ENCODE data around the gene FAM156A.
"Not testable (repeated sequence)": the region's sequence is repeated elsewhere in the genome, so short reads cannot be mapped to it uniquely, and the experiment has no call there.

The FAM156A gene

DNA sequence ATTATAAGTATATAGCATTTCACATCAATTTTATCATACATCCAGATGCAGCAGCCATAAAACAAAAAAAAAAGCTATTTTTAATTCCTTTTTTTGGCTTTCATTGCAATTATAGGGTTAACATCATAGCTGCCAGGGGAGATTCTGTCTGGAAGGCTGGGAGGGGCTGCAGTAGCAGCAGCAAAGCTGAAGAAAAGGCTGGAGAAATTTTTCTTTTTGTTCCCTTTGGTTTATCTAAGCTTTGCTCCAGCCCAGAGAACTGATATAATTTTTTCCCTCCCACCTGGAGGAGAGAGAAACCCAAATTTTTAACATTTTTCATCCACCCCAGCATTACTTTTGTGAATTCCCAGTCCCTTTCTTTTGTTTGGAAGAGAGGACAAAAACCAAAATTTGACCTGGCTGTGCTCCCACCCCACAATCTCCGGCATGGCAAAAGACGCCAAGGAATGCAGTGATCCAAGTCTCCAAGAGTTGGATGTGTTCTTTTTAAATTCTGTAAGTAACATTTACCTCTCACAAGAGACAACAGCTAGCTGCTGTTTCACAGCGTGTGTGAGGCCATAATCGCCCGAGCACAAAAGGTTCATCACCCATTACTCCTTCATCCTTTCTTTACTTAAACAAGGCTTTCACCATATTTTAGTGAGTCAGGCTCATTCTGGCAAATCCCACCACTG lies 25.1 kb upstream of the FAM156A start:
- Mint-ChIP-seq H3K27me3 (no peaks in the 10 kb centered on the region), H3K27ac (no peak overlapping the region), H3K4me1 (no peaks in the 10 kb centered on the region), H3K4me3 (no peak overlapping the region), H3K9me3 (no peaks in the 10 kb centered on the region), H3K36me3 (no peaks in the 10 kb centered on the region)
- ATAC-seq (ENCODE audit: low read depth) (no peak), DNase-seq (ENCODE audit: low spot score in 2 of 2) (no peak)

GRCh38 chrX:52979993-52980392 lies 21.7 kb upstream of the FAM156A start:
- H3K4me3 Mint-ChIP-seq, result no peak overlapping the region
- no peaks in the 10 kb centered on the region for H3K27me3 Mint-ChIP-seq
- no peaks in the 10 kb centered on the region for H3K36me3 Mint-ChIP-seq
- no peaks in the 10 kb centered on the region for H3K9me3 Mint-ChIP-seq
- H3K27ac Mint-ChIP-seq, result no peak overlapping the region
- peaks cover 3% of the 10 kb centered on the region for H3K4me1 Mint-ChIP-seq
- no peak for ATAC-seq (ENCODE audit: low read depth)
- no peak for DNase-seq (ENCODE audit: low spot score in 2 of 2)

DNA sequence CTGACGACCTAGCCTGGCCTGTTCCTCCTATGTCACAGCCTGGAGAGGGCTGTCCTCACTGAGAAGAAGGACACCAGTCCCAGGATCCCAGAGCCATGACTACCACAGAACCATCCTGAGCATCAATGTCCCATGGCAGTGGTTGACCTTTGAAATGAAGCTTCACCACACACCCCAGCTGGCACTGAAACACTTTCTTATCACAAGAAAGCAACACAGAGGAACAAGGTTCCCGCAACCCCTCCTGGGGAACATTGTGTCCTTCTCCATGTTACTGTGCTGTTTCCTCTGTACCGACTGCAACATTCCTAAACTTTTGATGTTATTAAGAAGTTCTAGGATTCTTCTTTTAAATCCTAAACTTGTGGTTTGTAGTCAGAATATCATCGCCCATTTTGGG lies 21.2 kb upstream of the FAM156A start:
- ATAC-seq (ENCODE audit: low read depth), result no peak
- Mint-ChIP-seq H3K36me3 (no peaks in the 10 kb centered on the region), H3K4me3 (no peak overlapping the region), H3K27me3 (no peaks in the 10 kb centered on the region), H3K27ac (no peak overlapping the region), H3K9me3 (no peaks in the 10 kb centered on the region), H3K4me1 (peaks cover 3% of the 10 kb centered on the region)
- DNase-seq (ENCODE audit: low spot score in 2 of 2), result no peak

DNA sequence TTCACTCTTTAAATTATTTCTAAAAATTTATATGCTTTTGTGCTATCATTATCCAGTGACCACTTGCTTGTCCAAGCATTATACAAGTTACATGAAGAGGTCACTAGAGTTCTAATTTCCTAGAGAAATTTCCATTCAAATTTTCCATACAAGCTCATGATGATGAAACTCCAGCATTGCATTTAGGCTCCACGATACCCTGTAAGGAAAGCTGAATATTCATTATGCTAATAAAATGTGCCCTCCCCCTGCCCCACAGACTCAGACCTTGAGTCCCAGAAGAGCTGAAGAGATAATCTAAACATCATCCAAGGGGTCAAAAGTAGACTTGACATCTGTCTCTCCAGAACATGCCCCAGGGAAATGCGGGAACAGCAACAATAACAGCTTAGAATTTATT lies 19.6 kb upstream of the FAM156A start:
- Mint-ChIP-seq H3K27me3 (no peaks in the 10 kb centered on the region), H3K36me3 (no peaks in the 10 kb centered on the region), H3K4me1 (peaks cover 3% of the 10 kb centered on the region), H3K27ac (no peak overlapping the region), H3K4me3 (no peak overlapping the region), H3K9me3 (no peaks in the 10 kb centered on the region)
- no peak for ATAC-seq (ENCODE audit: low read depth)
- DNase-seq (ENCODE audit: low spot score in 2 of 2), result no peak

GRCh38 chrX:52975576-52975975 lies 17.3 kb upstream of the FAM156A start:
- not testable (repeated sequence) for ATAC-seq (ENCODE audit: low read depth); H3K4me3 Mint-ChIP-seq; DNase-seq (ENCODE audit: low spot score in 2 of 2); H3K27me3 Mint-ChIP-seq; H3K4me1 Mint-ChIP-seq; H3K27ac Mint-ChIP-seq; H3K36me3 Mint-ChIP-seq; H3K9me3 Mint-ChIP-seq

DNA sequence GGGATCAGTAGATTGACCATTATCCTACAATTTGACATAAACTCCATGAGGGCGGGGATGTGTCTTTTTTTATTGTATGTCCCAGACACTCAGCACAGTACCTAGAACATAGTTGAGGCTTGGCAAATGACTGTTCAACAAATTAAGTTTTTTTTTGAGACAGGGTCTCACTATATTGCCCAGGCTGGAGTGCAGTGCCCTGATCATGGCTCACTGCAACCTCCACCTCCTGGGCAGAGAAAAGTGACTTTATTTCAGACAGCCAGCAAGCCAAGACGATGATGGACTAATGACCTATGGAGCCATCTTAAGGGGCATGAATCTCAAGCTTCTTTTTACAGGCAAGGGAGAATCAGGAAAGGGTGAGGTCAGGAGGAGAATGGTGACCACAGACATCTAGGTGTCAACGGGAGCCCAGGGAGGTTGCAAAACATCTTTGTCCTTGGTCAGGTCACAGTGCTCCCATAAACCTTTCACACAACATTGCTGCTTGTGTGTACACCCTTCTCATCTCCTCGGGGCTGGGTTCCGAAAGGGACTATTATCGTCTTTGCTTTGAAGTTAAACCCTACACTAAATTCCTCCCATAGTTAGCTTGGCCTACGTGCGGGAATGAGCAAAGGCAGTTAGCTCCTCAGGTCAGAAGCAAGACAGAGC lies 16.1 kb upstream of the FAM156A start:
- H3K27me3 Mint-ChIP-seq; H3K4me3 Mint-ChIP-seq; ATAC-seq (ENCODE audit: low read depth): not testable (repeated sequence)

DNA sequence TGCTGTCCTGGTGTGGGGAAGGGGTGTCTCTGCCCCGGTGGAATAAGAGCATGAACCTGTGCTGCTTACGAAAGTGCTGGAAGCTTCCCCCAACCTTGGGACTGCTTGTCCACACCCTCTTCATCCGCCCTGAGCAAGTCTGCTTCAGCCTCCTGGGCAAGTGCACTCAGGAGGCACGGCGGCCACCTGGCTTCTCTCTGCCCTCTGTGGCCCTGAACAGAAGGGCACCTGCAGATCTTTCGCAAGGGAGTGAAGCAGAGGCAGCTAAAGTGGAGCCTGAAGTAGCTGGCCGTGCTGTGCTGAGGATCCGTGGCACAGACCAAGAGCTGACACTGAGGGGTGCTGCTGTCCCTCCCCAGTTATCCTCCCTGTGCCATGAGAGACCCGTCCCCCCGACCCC lies 9.6 kb upstream of the FAM156A start:
- H3K4me3 Mint-ChIP-seq; H3K9me3 Mint-ChIP-seq; H3K36me3 Mint-ChIP-seq; H3K27me3 Mint-ChIP-seq; ATAC-seq (ENCODE audit: low read depth); H3K27ac Mint-ChIP-seq; H3K4me1 Mint-ChIP-seq; DNase-seq (ENCODE audit: low spot score in 2 of 2): not testable (repeated sequence)

More for the DNA sequence above, 16.1 kb upstream of the FAM156A start:
- not testable (repeated sequence) for H3K36me3 Mint-ChIP-seq; H3K4me1 Mint-ChIP-seq; H3K9me3 Mint-ChIP-seq; DNase-seq (ENCODE audit: low spot score in 2 of 2); H3K27ac Mint-ChIP-seq

- not testable (repeated sequence) for H3K4me1 Mint-ChIP-seq; DNase-seq (ENCODE audit: low spot score in 2 of 2); ATAC-seq (ENCODE audit: low read depth); H3K27ac Mint-ChIP-seq; H3K27me3 Mint-ChIP-seq; H3K9me3 Mint-ChIP-seq; H3K4me3 Mint-ChIP-seq; H3K36me3 Mint-ChIP-seq
These were observed 8.8 kb upstream of the FAM156A start for GRCh38 chrX:52966993-52967738.

DNA sequence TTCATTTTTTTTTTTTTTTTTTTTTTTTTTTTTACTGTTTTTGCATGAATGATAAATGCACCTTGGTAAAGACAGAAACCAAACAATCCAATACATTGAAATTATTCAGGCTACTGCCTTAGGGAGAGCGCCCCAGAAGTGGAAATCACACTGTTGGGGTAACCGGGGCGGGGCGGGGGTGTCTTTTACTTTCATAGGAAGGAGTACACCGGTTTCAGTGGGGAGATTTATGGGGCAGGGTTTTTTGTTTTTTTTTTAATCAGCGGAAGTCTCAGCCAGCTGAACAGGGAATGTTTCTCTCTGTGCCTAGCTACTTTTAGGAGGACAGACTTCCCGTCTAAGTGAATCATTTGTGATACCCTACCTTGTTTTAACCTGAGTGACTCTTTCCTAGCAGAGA lies 643 bp upstream of the FAM156A start:
- not testable (repeated sequence) for H3K27me3 Mint-ChIP-seq; DNase-seq (ENCODE audit: low spot score in 2 of 2); H3K27ac Mint-ChIP-seq; H3K4me1 Mint-ChIP-seq; H3K9me3 Mint-ChIP-seq; H3K4me3 Mint-ChIP-seq; H3K36me3 Mint-ChIP-seq
- ATAC-seq (ENCODE audit: low read depth), result peak; percentile 21

DNA sequence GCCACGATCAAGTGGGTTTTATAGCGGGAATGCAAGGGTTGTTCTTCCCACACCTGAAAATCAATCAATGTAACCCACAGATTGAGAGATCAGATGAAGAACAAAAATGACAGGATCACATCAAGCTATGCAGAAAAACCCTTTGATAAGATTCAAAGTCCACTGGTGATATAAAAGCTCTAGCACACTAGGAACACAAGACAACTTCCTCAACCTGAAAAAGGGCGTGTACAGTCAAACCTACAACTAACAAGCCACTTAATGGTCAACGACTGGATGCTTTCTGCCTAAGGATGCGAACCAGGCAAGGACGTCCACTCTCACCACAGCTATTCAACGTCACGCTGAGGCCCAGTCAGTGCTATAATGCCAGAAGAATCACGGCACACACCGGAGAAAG lies 8.4 kb downstream of the FAM156A start:
- DNase-seq (ENCODE audit: low spot score in 2 of 2); H3K4me1 Mint-ChIP-seq; ATAC-seq (ENCODE audit: low read depth); H3K36me3 Mint-ChIP-seq; H3K27ac Mint-ChIP-seq; H3K9me3 Mint-ChIP-seq; H3K27me3 Mint-ChIP-seq; H3K4me3 Mint-ChIP-seq: not testable (repeated sequence)

GRCh38 chrX:52949325-52949724 lies 9.0 kb downstream of the FAM156A start:
- not testable (repeated sequence) for DNase-seq (ENCODE audit: low spot score in 2 of 2); H3K4me3 Mint-ChIP-seq; H3K27ac Mint-ChIP-seq; H3K36me3 Mint-ChIP-seq; H3K27me3 Mint-ChIP-seq; H3K4me1 Mint-ChIP-seq; ATAC-seq (ENCODE audit: low read depth); H3K9me3 Mint-ChIP-seq

DNA sequence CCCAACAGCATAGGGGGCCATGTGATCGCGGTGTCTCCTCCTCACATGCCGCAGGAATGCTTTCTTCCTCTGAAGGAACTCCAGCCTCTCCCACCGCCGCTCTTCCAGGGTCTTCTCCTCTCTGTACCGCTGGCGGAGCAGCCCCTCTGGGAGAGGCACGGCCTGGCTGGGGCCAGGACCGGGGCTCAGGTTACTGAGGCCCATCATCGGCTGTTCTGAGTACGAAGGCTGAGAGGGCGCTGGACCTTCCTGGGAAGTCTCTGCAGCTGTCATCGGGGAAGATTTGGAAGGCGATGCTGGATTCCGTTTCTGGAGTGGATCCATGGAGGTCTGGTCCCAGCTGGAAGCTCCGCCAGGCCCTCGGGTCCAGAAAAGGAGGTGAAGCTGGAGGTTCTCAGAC lies 10.1 kb downstream of the FAM156A start:
- not testable (repeated sequence) for H3K4me3 Mint-ChIP-seq; H3K27me3 Mint-ChIP-seq; H3K9me3 Mint-ChIP-seq; DNase-seq (ENCODE audit: low spot score in 2 of 2); H3K36me3 Mint-ChIP-seq; ATAC-seq (ENCODE audit: low read depth); H3K4me1 Mint-ChIP-seq; H3K27ac Mint-ChIP-seq

DNA sequence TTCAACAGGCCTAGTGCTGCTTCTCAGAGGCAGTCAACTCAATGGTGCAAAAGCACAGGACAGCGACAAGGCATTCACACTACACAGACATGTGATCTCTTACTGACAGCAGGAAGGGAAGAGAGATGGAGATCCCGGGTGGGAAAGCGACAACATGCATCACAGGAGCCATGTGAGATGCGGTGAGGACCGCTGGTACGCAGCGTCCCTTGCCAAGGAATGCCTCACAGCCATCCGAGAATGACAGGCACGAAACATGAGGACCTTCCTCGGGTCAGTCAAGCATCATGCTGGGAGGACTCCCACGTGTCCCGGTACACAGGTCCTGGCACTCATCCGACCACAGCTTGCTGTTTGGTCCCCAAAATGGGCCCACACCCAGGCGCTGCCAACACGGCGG lies 10.8 kb downstream of the FAM156A start:
- H3K27ac Mint-ChIP-seq; H3K9me3 Mint-ChIP-seq; H3K4me1 Mint-ChIP-seq; DNase-seq (ENCODE audit: low spot score in 2 of 2); H3K36me3 Mint-ChIP-seq; ATAC-seq (ENCODE audit: low read depth); H3K27me3 Mint-ChIP-seq; H3K4me3 Mint-ChIP-seq: not testable (repeated sequence)

- H3K36me3 Mint-ChIP-seq; H3K4me3 Mint-ChIP-seq; H3K9me3 Mint-ChIP-seq; DNase-seq (ENCODE audit: low spot score in 2 of 2); H3K27me3 Mint-ChIP-seq; ATAC-seq (ENCODE audit: low read depth); H3K27ac Mint-ChIP-seq; H3K4me1 Mint-ChIP-seq: not testable (repeated sequence)
These were observed 12.4 kb downstream of the FAM156A start for GRCh38 chrX:52945838-52946494.

Data from memory B cell (primary cell).